ENCODE data around the gene MUC5B. TPM values are rescaled to one million over a fixed set of nuclear protein-coding genes. Genes with fewer than 3 reads are reported as not detected.
"Not testable (repeated sequence)": the region's sequence is repeated elsewhere in the genome, so short reads cannot be mapped to it uniquely, and the experiment has no call there.

The MUC5B gene
- total RNA-seq = 1 to 10 TPM in 2 of 3 donors, not detected in 1; 2.0 to 6.9 TPM

DNA sequence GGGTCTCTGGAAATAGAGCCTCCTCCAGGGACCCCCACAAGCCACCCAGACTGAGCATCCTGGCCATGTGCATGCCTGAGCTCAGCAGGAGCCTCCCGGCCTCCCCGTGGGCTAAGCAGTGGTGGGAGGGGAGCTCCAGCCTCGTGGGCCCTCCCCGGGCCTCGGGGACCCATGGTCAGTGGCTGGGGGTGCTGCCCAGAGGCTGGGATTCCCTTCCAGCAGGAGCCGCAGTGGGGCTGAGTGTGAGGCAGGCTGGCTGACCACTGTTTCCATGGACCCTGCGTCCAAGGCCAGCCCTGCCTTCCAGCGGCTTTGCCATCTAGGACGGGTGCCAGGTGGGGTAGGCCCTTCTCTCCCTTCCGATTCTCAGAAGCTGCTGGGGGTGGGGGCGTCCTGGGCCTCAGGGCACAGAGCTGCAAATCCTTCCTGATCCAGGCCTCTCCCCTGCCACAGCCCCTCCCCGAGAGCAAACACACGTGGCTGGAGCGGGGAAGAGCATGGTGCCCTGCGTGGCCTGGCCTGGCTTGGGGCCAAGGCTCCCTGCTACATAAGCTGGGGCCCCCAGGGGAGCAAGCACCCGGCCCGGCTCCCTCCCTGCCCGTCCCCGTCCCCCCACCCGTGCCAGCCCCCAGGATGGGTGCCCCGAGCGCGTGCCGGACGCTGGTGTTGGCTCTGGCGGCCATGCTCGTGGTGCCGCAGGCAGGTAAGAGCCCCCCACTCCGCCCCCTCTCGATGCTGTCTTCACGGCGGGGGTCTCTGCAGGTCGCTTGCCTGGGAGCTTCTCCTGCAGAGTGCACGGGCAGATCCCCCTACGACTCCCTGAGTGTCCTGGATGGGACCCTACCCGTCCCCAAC is at the start of gene MUC5B:
TSS of gene MUC5B (plus strand) at position 576 of the 855 bp plus-strand sequence. CDS start at position 634, 58 bp downstream.
- H3K4me1 ChIP-seq = peaks cover 0 to 4% of the 10 kb centered on the region in 2 donors
- DNase-seq (ENCODE audit: low spot score in 2 of 2) = peak in 1 of 2 donors; percentile 51
- H3K9me3 ChIP-seq = no peaks in the 10 kb centered on the region
- intact Hi-C loops (cut with DNase I; ENCODE audit: low total_unique reads) = no loop called here
- TF ChIP-seq CTCF (IDR thresholded peaks at IDR 0.05) (no peak), POLR2A (IDR thresholded peaks at IDR 0.05) (no peak), POLR2AphosphoS5 (IDR thresholded peaks at IDR 0.05) (no peak)
- no peak within 1 kb of the TSS for H3K27ac ChIP-seq
- no peak within 1 kb of the TSS for H3K4me3 ChIP-seq
- H3K36me3 ChIP-seq = no peaks in the 10 kb centered on the region
- H3K27me3 ChIP-seq = peaks cover 4 to 74% of the 10 kb centered on the region in 2 donors

GRCh38 chr11:1173396-1173795 is 49.5 kb upstream of the MUC5B start:
- DNase-seq (ENCODE audit: low spot score in 2 of 2); H3K27ac ChIP-seq; H3K9me3 ChIP-seq; intact Hi-C loops (cut with DNase I; ENCODE audit: low total_unique reads); H3K4me3 ChIP-seq; H3K4me1 ChIP-seq; H3K27me3 ChIP-seq; H3K36me3 ChIP-seq: not testable (repeated sequence)

DNA sequence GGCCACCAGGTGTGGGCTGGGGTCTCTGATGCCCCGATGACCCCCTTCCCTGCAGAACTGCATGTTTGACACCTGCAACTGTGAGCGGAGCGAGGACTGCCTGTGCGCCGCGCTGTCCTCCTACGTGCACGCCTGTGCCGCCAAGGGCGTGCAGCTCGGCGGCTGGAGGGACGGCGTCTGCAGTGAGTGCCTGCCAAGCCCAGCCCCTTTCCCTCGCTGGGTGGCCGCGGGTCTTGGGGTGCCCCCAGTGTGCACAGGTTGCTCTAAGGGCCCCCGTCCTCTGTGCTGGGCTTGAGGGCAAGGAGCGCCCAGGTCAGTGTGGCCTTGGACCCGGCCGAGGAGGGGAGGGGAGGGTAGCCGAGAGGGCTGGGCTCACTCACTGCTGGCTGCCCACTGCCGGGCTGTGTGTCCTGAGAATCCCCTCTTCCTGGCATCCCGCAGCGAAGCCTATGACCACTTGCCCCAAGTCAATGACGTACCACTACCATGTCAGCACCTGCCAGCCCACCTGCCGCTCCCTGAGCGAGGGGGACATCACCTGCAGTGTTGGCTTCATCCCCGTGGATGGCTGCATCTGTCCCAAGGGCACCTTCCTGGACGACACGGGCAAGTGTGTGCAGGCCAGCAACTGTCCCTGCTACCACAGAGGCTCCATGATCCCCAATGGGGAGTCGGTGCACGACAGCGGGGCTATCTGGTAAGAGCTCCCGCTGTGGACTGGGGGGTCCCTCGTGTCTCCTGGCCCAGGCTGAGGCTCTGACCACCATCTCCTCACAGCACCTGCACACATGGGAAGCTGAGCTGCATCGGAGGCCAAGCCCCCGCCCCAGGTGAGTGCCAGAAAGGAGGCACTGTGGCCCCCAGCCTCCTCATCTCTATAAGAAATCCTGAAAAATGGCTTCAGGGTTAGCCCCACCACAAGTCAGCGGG is 48.2 kb upstream of the MUC5B start:
- intact Hi-C loops (cut with DNase I; ENCODE audit: low total_unique reads) = no loop called here
- Histone ChIP-seq H3K27me3 (peaks cover 0 to 17% of the 10 kb centered on the region in 2 donors), H3K4me1 (no peaks in the 10 kb centered on the region), H3K27ac (no peak overlapping the region), H3K36me3 (no peaks in the 10 kb centered on the region), H3K9me3 (no peaks in the 10 kb centered on the region), H3K4me3 (no peak overlapping the region)
- no peak for TF ChIP-seq POLR2A (IDR thresholded peaks at IDR 0.05)
- TF ChIP-seq CTCF (IDR thresholded peaks at IDR 0.05) = no peak
- no peak for TF ChIP-seq POLR2AphosphoS5 (IDR thresholded peaks at IDR 0.05)
- DNase-seq (ENCODE audit: low spot score in 2 of 2) = no peak

DNA sequence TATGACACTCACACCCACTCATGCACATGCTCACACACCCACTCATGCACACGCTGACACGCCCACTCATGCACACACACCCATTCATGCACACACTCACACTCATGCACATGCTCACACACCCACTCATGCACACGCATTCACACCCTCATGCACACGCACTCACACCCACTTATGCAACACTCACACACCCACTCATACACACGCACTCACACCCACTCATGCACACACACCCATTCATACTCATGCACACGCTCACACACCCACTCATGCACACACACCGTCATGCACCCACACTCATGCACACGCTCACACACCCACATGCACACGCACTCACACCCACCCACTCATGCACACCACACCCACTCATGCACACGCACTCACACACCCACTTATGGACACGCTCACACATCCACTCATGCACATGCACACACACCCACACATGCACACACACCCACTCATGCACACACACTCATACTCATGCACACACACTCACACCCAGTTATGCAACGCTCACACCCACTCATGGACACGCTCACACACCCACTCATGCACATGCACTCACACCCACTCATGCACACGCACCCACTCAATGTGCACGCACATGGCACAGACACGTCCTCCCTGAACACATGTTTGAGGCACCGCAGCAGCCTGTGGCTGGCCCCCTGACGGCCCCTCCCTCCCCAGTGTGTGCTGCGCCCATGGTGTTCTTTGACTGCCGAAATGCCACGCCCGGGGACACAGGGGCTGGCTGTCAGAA is 47.2 kb upstream of the MUC5B start:
- Histone ChIP-seq H3K27ac (no peak overlapping the region), H3K4me3 (no peak overlapping the region), H3K27me3 (peaks cover 0 to 27% of the 10 kb centered on the region in 2 donors), H3K9me3 (no peaks in the 10 kb centered on the region), H3K4me1 (no peaks in the 10 kb centered on the region), H3K36me3 (no peaks in the 10 kb centered on the region)
- TF ChIP-seq POLR2AphosphoS5 (IDR thresholded peaks at IDR 0.05) = no peak
- no peak for TF ChIP-seq CTCF (IDR thresholded peaks at IDR 0.05)
- no peak for TF ChIP-seq POLR2A (IDR thresholded peaks at IDR 0.05)
- intact Hi-C loops (cut with DNase I; ENCODE audit: low total_unique reads) = no loop called here
- DNase-seq (ENCODE audit: low spot score in 2 of 2) = no peak
